GM19099 (cell line): ENCODE results near the gene EXOSC2.

ENCODE experiments used
- POLR2A ChIP-seq: IDR thresholded peaks from 3 replicates; pipeline ENCODE4 v1.6.1; 2011; ENCODE audit warnings: low read depth; ENCODE audit not compliant: insufficient read length; ENCODE audit errors: extremely low read depth

The EXOSC2 gene

DNA sequence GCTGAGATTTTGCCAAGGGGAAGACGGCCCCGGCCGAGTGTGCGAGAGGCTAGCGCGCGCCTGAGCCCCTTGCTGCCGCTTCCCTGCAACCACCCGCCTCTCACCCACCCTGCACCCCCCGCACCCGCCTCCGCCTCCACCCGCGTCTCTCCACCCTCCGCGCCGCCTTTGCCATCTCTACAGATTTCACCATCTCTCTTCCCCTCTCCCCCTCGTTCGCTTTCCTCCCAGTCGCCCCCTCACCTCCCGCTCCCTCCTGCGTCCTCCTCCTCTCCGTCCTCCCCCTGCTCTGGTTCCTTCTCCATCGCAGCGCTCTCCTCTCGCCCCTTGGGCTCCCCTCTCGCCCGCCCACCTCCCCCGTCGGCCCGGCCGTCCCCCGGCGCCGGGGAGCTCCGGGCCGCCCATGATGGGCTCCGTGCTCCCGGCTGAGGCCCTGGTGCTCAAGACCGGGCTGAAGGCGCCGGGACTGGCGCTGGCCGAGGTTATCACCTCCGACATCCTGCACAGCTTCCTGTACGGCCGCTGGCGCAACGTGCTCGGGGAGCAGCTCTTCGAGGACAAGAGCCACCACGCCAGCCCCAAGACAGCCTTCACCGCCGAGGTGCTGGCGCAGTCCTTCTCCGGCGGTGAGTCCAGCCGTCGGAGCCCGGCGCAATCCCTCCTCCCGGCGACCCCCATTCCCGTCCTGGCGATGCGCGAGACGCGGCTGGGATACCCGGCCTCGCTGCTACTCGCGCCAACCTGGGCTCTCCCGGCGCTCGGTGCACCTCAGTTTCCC lies 29.1 kb upstream of the EXOSC2 start, which contains the start of gene PRDM12:
Gene PRDM12 (plus strand): TSS at position 344 of the 778 bp plus-strand sequence. CDS start 60 bp downstream, at position 404.
- TF ChIP-seq POLR2A, result no peak

DNA sequence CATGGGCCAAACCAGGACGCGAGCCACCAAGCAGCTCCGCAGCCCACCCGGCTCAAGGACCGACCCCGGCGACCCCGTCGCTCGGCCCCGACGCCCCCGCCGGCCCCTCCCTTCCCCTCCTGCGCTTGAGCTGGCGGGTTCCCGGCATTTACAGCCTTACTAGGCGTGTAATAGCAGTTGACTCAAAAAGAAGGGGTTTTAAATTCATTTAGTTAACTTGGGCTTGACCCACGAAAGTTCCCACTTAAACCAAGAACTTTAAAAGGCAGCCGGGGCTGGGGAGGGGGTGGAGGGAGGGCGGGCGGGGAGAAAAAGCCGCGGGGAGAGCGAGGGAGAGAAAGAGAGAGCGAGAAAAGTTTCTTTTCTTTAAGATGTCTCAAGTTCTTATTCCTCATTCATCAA lies 28.6 kb upstream of the EXOSC2 start:
- TF ChIP-seq POLR2A, result no peak

DNA sequence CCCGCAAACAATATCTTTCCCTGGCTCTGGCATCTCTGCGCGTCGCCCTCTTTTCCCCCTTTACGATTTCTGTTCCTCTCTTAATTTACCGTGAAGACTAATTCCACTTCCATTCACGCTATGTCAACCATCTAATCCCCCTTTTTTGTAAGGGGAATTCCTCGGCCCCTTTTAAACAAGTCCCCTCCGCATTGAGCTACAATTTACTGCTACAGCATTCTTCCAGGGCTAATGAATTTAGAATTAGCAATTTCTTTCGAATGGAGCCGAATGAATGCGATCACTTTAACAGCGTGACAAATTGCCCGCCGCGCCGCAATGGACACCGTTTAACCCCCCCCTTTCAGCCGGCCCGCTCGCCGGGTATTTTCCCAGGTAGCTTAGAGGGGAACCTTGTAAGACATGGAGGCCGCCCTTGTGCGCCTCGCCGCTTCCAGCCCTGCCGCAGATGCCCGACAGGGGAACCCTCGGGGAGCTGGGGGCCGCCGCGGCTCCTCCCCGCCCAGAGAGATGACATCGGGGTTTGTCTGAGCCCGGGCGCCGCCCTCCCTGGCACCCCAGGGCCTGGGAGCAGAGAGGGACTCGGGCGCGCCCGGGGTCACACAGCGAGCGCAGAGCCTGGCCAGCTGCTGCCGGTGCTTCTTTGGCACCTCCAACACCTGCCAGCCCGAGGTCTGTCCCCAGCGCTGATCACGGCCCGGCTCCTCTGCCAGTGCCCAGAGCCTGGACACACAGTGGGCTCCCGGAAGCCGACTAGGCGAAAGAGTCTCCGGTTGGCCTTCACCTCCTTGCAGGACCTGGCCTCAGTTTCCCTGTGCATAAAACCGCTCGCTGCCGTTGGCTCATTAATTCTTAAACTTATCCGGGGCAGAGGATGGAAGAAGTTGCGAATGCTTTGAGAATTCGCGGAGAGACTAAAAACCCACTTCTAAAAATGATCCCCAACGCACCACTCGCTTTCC lies 27.9 kb upstream of the EXOSC2 start:
- no peak for TF ChIP-seq POLR2A

DNA sequence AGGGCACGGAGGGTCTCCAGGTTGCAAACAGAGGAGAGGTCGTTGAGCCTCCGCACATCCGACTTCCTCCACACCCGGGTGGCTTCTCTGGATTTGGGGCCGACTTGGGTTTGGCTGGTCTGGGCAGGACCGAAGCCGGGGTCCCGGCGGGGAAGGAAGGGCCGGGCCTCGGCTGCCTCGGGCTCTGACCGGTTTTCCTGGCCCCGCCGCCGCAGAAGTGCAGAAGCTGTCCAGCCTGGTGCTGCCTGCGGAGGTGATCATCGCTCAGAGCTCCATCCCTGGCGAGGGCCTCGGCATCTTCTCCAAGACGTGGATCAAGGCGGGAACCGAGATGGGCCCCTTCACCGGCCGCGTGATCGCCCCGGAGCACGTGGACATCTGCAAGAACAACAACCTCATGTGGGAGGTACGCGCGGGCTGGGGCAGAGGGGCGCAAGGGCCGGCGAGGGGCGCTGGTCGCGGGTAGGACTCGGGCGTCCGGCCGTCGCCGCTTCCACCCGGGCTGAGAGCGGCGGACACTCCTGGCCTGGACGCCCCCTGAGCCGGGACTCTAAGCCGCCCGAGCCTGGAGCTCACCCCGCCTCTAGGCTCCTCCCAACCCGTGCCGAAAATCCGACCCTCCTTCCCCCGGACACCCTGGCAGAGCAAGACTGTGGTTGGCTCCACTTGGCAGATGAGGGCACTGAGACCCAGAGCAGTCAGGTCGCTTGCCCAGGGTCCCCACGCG lies 27.0 kb upstream of the EXOSC2 start:
- TF ChIP-seq POLR2A, result no peak

DNA sequence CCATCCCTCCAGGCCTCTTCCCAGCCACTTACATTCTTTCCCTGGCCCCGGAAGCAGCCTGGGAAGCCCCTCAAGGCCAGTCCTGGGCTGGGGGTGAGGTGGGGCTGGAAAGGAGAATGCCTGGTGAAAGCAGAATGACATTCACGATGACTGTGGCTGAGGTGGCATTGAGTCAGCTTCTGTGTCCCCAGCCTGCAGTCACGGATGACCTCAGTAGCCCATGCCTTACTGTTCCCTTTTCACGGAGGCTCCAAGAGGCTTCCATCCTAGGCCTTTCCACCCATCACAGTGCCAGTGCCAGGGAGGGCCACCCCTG lies 26.5 kb upstream of the EXOSC2 start:
- no peak for TF ChIP-seq POLR2A

DNA sequence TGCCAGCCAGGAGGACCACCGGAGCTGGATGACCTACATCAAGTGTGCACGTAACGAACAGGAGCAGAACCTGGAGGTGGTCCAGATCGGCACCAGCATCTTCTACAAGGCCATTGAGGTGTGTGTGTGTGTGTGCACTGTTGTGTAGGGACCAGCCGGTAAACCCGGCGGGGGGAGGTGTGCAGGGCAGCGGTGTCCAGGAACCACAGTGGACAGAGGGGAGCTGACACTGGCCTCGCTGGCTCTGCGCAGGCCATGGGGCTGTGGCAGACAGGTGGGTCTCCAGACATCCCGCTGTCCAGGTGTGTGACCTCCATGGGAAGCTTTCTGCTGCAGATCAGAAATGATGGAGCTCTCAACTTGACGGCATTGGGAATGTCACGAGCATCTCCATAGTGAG lies 25.4 kb upstream of the EXOSC2 start:
- no peak for TF ChIP-seq POLR2A

DNA sequence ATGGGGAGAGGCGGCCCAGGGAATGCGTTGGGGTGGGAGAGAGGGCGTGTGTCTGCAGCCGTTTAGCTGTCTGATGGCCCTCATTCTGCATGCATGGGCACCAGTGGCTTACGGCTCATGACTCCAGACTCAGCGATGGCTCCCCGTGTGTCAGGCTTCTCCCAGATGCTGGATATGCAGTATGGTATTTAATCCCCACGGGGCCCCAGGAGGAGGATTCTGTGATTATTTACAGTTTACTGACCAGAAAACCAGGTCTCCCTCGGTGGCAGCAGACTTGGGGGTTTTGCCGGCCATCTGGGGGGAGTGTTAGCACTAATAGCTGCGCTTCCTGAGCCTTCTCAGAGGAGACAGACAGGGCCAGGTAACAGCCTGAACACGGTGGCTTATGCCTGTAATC lies 24.9 kb upstream of the EXOSC2 start:
- no peak for TF ChIP-seq POLR2A

DNA sequence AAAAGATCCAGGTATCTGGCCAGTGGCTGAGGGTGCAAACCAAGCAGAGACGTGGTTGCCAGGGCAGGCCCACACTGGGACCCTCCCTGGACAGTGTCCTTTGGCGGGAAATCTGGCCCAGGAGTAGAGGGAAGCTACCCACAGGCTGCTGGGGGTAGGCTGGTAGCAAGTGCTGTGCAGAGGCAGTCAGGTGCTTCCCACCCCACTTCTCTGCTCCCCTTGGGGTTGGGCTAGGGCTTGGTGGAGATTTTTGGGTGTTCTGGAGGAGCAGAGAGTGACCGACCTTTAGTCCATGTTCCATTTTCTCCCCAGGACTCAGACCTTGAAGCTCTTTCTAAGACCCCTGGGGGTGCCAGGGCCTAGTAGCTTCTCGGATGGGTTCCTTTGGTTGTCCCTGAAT lies 23.6 kb upstream of the EXOSC2 start:
- TF ChIP-seq POLR2A, result no peak

DNA sequence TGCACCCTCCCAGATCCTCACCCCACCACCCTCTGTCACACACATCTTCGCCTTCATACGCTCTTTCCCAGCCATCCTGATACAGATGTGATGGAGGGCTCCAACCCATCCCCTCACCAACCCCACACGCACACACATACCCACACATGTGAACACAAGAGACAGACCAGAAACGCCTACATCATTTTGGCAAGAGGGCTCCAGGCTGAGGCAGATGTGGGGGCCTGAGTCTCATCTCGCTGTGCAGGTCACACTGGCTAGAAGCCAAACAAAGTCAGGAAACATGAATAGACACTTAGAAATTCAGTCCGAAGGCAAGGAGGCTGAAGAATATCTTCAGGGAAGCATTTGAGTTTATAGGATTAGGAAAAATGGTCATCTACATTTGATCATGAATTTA lies 22.9 kb upstream of the EXOSC2 start:
- no peak for TF ChIP-seq POLR2A

DNA sequence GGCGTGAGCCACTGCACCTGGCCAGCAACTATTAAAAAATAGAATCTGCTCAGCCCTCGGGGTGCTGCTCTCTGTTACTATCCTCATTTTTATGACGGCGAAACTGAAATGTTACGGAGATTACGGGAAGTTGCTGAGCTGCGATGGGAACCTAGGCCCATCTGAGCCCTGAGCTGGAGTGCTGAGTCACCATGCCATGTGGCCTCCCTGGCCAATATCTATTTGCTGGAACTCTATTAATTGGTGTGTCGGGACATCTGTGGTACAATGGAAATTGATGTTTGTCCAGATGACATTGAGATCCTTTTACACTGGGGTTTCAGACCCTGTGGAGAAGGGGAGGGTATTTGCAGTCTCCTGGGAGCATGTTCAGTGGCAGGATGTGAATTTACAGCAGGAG lies 21.1 kb upstream of the EXOSC2 start:
- TF ChIP-seq POLR2A, result no peak

DNA sequence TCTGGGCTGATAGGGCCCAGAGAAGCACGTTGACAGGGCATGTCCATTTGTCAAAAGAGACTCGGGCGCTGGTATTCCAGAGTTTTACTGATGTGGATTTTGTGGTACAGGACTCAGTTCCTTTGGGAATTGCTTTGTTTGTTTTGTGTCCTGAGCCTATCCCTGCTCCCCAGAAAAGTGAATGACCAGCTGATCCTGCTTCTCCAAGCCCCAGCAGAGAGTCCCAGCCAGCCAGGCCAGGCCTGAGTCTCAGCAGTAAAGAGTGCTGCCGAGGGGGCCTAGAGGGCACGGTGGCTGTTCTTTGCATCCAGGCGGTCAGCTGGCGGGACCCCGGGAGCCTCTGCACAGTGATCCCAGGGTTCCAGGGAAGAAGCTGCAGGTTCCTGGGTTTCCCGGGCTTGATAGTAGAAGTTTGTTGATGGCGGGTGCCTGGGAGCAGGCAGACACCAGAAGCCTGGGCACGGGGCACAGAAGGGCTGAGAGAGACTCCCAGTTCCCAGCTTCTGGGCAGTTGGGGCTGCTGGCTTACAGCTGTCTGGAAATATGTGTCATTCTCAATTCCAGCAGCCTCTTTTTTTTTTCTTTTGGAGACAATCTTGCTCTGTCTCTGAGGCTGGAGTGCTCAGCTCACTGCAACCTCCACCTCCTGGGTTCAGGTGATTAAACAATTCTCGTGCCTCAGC lies 20.5 kb upstream of the EXOSC2 start:
- no peak for TF ChIP-seq POLR2A

DNA sequence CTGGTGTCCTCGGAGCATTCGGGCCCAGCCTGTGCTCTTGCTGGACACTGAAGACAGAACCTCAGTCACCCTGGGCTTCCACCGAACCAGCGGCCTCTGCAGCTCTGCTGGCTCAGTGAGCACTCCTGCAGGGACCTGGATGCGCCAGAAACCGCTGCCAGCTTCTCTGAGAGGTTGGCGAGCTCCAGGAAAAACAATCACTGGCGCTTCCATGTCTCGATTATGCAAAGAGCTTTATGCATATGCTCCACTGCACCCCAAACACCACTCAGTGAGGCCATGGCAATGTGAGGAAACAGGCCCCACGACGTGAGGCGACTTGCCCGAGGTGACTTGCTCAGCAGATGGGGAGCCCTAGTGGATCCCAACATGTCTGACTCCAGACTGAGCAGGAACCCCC lies 18.2 kb upstream of the EXOSC2 start:
- TF ChIP-seq POLR2A, result no peak

DNA sequence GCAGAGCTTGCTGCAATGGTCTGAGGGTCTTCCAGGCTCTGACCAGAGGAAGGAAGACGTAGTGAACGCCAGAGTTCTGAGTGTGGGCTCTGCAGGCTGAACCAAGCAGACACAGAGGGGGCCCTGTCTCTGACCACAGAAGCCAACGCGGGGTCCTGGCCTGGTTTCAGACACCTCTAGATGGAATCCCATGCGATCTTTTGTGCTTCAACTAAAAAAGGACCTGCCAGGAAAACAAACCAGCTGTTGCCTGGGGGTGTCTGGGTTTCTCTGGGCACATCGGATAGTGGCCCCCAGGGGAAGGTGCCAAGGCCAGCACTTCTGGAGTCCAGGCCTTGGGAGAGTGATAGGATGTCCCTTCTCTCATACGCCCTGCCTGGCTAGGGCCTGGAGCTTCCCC lies 16.3 kb upstream of the EXOSC2 start:
- no peak for TF ChIP-seq POLR2A

DNA sequence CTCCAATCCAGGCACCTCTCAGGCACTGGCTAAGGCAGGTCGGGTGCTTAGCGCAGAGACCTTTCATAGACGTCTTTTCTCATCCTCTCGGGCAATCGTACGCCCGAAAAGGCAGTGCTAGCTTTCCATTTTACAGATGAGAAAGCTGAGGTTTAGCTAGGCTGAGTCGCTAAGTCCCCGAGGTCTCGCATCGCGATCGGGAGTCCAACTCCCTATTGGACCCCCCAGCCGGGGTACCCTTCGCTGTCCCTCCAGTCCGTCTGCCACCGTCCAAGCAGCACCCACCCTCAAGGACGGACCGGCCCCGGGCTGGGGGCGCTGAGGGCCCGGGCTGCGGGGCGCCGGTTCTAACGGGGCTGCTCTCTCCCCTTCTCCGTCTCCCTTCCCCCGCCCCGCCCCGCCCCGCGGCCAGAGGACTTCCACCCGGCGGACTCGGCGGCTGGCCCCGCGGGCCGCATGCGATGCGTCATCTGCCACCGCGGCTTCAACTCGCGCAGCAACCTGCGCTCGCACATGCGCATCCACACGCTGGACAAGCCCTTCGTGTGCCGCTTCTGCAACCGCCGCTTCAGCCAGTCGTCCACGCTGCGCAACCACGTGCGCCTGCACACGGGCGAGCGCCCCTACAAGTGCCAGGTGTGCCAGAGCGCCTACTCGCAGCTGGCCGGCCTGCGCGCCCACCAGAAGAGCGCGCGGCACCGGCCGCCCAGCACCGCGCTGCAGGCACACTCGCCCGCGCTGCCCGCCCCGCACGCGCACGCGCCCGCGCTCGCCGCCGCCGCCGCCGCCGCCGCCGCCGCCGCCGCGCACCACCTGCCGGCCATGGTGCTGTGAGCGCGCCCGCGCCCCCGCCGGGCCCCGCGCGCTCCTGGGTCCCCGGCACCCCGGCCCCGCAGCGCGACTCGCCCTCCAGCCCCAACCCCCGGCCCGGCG lies 12.5 kb upstream of the EXOSC2 start:
- TF ChIP-seq POLR2A, result no peak
